PFSK-1 (cell line): ENCODE results near the gene COLEC12.

ENCODE experiments used
- FOXP2 ChIP-seq: optimal IDR thresholded peaks from 2 replicates; pipeline ENCODE3; 2011; ENCODE audit warnings: borderline replicate concordance, control low read depth, inconsistent platforms; ENCODE audit not compliant: insufficient read depth; ENCODE audit errors: extremely low read length, extremely low read depth
- POLR2AphosphoS5 ChIP-seq: IDR thresholded peaks from 2 replicates; pipeline ENCODE4 v1.6.1; 2012; ENCODE audit warnings: low read depth, mild to moderate bottlenecking, control low read depth, low read length, moderate library complexity
- SIN3A ChIP-seq: IDR thresholded peaks from 2 replicates; pipeline ENCODE4 v1.6.1; 2012; ENCODE audit warnings: mild to moderate bottlenecking, low read length, moderate library complexity, borderline replicate concordance; ENCODE audit not compliant: insufficient read depth
- TAF1 ChIP-seq: IDR thresholded peaks from 2 replicates; pipeline ENCODE4 v1.6.1; 2012; ENCODE audit warnings: low read length, control low read depth, borderline replicate concordance; ENCODE audit not compliant: insufficient read depth
- TF ChIP-seq, protein P1 (sequence below), 2 experiments: IDR thresholded peaks; 2 replicates each; pipeline versions ENCODE4 v1.6.1 to v1.8.0; 2011 to 2012; ENCODE audit warnings: low read depth in 2 of 2, low read length in 2 of 2, control low read depth in 1 of 2, inconsistent platforms in 1 of 2, mild to moderate bottlenecking in 1 of 2, moderate library complexity in 1 of 2; ENCODE audit not compliant: insufficient read depth in 1 of 2

COLEC12 gene

DNA sequence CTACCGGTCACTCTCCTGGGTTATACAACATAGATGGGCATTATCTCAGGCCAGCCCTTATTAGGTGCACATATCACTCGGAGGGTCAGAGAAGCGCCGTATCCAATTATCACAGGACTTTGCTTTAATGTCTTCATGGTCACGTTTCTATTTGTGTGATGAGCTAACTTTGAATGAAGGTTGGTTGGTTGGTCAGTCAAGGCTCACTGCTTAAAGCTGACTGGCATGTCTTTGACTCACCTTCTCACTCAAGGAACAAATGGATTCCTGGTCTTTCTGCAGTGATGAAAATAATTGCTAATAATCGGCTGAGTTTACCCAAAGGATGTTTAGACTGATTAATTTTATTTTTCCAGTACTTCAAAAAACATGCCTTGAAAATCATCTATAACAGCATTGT, 39.7 kb downstream of the COLEC12 start:
- TF ChIP-seq TAF1 (no peak), POLR2AphosphoS5 (no peak), SIN3A (no peak), FOXP2 (no peak)
- TF ChIP-seq, protein P1, sequence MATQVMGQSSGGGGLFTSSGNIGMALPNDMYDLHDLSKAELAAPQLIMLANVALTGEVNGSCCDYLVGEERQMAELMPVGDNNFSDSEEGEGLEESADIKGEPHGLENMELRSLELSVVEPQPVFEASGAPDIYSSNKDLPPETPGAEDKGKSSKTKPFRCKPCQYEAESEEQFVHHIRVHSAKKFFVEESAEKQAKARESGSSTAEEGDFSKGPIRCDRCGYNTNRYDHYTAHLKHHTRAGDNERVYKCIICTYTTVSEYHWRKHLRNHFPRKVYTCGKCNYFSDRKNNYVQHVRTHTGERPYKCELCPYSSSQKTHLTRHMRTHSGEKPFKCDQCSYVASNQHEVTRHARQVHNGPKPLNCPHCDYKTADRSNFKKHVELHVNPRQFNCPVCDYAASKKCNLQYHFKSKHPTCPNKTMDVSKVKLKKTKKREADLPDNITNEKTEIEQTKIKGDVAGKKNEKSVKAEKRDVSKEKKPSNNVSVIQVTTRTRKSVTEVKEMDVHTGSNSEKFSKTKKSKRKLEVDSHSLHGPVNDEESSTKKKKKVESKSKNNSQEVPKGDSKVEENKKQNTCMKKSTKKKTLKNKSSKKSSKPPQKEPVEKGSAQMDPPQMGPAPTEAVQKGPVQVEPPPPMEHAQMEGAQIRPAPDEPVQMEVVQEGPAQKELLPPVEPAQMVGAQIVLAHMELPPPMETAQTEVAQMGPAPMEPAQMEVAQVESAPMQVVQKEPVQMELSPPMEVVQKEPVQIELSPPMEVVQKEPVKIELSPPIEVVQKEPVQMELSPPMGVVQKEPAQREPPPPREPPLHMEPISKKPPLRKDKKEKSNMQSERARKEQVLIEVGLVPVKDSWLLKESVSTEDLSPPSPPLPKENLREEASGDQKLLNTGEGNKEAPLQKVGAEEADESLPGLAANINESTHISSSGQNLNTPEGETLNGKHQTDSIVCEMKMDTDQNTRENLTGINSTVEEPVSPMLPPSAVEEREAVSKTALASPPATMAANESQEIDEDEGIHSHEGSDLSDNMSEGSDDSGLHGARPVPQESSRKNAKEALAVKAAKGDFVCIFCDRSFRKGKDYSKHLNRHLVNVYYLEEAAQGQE (IDR thresholded peaks at IDR 0.05; ENCODE audit: insufficient read depth in 1 of 2, low read depth in 2 of 2, low read length in 2 of 2): no peak

DNA sequence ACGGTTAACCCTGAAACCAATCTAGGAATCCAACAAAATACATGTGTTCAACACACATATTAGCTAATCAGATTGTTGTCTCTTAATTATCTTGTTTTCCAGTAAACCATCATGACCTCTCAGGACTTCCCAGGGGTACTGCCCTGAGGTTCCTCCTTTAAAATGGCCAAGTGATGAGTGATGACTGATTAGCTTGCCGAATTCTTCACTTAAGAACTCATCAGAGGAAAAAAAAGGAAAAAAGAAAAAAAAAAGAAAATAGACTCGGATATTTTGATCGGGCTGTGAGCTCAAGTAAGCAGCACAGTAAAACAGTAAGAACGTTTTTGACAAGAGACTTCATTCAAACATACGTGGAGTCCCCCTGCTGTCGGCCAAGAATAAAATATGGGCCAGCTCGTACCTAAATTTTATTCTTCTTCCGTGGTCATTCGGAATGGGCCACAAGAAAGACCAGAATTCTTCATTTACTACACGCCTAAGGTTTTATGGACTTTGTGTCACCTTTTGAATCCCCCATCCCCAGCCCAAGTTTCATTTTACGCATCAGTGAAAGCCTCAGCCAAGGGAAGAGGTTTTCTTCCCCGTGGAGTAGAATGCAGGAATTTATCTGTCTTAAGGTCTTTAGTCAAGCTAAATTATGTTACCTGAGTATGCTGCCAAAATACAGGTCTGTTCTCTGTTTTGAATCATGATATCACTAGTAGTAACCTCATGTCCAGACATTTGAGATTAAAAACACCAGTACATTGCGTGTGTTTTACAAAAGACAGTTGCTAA, 40.5 kb downstream of the COLEC12 start:
- TF ChIP-seq SIN3A: no peak
- TF ChIP-seq FOXP2: no peak
- TF ChIP-seq TAF1: no peak
- TF ChIP-seq POLR2AphosphoS5: no peak
- TF ChIP-seq, protein P1 (IDR thresholded peaks at IDR 0.05; ENCODE audit: insufficient read depth in 1 of 2, low read depth in 2 of 2, low read length in 2 of 2): no peak

DNA sequence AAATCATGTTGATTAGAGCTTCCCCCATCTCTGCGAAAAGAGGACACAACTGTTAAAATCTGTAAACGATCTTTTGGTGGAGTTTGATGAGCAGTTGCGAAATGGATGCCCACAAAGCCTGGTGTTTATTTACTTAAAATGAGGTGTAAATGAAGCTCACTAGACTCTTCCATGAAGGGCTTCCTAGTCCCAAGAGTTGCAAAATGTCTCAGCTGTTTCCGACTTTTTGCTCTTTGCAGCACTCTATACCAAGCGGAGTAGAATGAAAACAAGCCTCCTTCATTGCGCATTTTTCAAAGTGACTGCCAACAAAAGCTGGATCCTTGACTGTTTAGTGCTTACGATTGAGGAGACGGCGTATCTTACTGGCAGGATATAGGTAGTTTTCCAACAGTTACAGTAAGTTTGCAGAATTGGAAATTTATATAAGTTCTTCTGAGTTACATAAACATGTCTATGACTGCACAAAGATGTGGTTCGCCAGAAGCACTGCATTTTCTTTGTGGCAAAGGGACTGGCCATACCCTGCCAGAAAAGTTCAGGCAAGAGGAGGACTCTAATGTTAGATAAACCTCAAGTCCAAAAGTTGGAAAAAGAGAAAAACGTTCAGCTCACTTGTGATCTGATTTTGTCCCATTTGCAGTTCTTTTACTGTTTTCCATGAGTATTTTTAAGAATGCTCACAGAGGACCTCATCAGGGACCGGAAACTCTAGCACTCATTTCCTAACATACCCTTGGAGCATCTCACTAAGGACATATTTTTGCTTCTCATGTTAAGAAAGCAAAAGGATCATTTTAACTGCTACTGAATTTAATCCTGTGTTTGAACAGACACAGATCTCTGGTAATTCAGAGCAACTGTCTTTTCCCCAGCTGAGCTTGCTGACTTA, 42.7 kb downstream of the COLEC12 start:
- TF ChIP-seq, protein P1 (IDR thresholded peaks at IDR 0.05; ENCODE audit: insufficient read depth in 1 of 2, low read depth in 2 of 2, low read length in 2 of 2): no peak
- no peak for TF ChIP-seq FOXP2
- no peak for TF ChIP-seq POLR2AphosphoS5
- TF ChIP-seq TAF1: no peak
- no peak for TF ChIP-seq SIN3A

DNA sequence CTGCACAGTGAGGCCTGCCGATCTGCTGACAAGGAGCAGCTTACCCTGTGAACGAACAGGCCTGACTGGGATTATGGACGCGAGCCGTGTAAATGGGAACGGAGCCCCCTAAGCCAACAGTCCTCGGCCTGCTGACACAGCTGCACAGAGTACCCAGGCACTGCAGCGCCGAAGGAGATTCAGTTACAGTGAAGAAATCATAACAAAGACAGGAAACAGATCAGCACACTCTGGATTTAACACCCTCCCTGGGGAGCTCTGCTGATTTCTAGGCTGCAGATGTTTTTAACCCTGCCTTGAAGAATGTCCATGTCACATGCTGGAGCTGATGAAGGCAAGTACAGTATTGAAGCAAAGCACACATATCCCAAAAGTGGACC, 43.4 kb downstream of the COLEC12 start:
- TF ChIP-seq FOXP2: no peak

DNA sequence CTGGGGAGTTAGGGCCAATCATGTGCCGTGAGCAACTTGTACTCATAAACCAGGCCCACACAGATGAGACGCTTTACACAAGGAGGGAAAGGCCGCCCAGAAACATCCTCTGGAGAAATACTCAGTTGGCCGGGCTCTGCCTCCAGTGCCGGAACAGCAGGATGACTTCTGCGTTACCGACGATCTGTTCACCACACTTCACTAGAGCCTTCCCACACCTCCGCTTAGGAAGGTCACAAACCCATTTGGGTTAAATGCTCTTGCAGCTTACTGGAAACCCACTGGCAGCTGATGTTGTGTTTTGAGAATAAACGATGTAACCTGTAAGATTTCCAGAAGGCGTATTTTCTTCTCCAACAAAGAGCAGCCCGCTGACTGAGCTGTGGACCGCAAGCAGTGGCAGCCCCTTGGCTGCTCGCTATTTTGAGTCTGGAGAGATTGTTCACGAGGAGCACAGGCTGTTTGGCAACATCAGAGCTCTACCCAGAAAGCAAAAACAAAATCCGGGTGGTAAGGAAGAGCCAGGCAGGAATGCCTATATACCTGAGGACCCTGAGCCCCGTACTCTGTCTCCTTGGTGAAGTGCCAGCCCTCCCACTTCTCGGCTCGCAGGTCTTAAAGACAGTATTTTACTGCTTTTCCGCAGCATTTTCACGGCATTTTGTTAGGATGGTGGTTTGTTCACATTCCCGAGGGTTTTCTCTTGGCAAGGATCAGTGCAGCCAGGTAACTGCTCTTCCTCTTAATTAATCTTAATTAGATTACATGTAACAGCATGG, 44.0 kb downstream of the COLEC12 start:
- TF ChIP-seq FOXP2 (no peak), SIN3A (no peak), TAF1 (no peak), POLR2AphosphoS5 (no peak)
- TF ChIP-seq, protein P1 (IDR thresholded peaks at IDR 0.05; ENCODE audit: insufficient read depth in 1 of 2, low read depth in 2 of 2, low read length in 2 of 2): no peak
